HG03439 (cell line): Measurements from ENCODE around the gene UBQLN1.
"Not testable (repeated sequence)": the region's sequence is repeated elsewhere in the genome, so short reads cannot be mapped to it uniquely, and the experiment has no call there.

Experiments
- ATAC-seq: cut with Tn5 transposase; IDR thresholded peaks from one replicate; pipeline ENCODE4 v1.9.1; 2021; ENCODE audit warnings: mild to moderate bottlenecking, moderate library complexity; ENCODE audit not compliant: unreplicated experiment

The UBQLN1 gene

GRCh38 chr9:83637389-83637788 is 70.4 kb downstream of the UBQLN1 start:
- ATAC-seq: no peak

- no peak for ATAC-seq
Measured at GRCh38 chr9:83636813-83637212, 70.9 kb downstream of the UBQLN1 start.

GRCh38 chr9:83633676-83634075 is 74.1 kb downstream of the UBQLN1 start:
- ATAC-seq: no peak

- ATAC-seq: no peak
Measured at GRCh38 chr9:83633255-83633654, 74.5 kb downstream of the UBQLN1 start.

GRCh38 chr9:83630938-83631457 is 76.8 kb downstream of the UBQLN1 start:
- no peak for ATAC-seq

- no peak for ATAC-seq
Measured at GRCh38 chr9:83629433-83630104, 78.2 kb downstream of the UBQLN1 start.

GRCh38 chr9:83628540-83628939 is 79.2 kb downstream of the UBQLN1 start:
- ATAC-seq: no peak

- no peak for ATAC-seq
Measured at GRCh38 chr9:83625178-83625577, 82.6 kb downstream of the UBQLN1 start.

- peak; percentile 31 for ATAC-seq
Measured at GRCh38 chr9:83623679-83624076, 84.1 kb downstream of the UBQLN1 start.

GRCh38 chr9:83622939-83623678 is 84.6 kb downstream of the UBQLN1 start, which contains the start of gene IDNK:
Gene IDNK, plus strand, starts transcription at chr9:83623143. Its CDS starts 29 bp downstream, at chr9:83623172.
- peak; percentile 87 for ATAC-seq

- ATAC-seq: peak; percentile 46
Measured at GRCh38 chr9:83622433-83622938, 85.3 kb downstream of the UBQLN1 start.

- no peak for ATAC-seq
Measured at GRCh38 chr9:83620841-83621636, 86.7 kb downstream of the UBQLN1 start.

- ATAC-seq: no peak
Measured at GRCh38 chr9:83617299-83617698, 90.5 kb downstream of the UBQLN1 start.

GRCh38 chr9:83613298-83613697 is 94.5 kb downstream of the UBQLN1 start:
- ATAC-seq: not testable (repeated sequence)
